ENCODE measurements around the gene USP21. TPM values are rescaled to one million over a fixed set of nuclear protein-coding genes. Genes with fewer than 3 reads are reported as not detected.
"Not testable (repeated sequence)": the region's sequence is repeated elsewhere in the genome, so short reads cannot be mapped to it uniquely, and the experiment has no call there.

Gene USP21
- total RNA-seq, 1 experiment from 2014 or later: 36.6 TPM

GRCh38 chr1:161113915-161114314, 45.4 kb upstream of the USP21 start:
- DNase-seq (ENCODE audit: unreplicated experiment): no peak
- no peak for TF ChIP-seq CTCF (IDR thresholded peaks at IDR 0.05; ENCODE audit: unreplicated experiment)
- Mint-ChIP-seq H3K27me3 (ENCODE audit: insufficient read depth, unreplicated experiment) (no peaks in the 10 kb centered on the region), H3K36me3 (ENCODE audit: insufficient read depth, unreplicated experiment) (peaks cover 48% of the 10 kb centered on the region), H3K4me3 (ENCODE audit: unreplicated experiment) (no peak overlapping the region), H3K9me3 (ENCODE audit: unreplicated experiment) (no peaks in the 10 kb centered on the region), H3K4me1 (ENCODE audit: insufficient read depth, unreplicated experiment) (peaks cover 45% of the 10 kb centered on the region), H3K27ac (ENCODE audit: low read depth, unreplicated experiment) (peak overlapping the region; percentile 2)
- ChIA-PET POLR2A (interaction anchor here (0.9 to 6.9 kb wide), 12 partner anchors 8 to 94 kb away, joined by 3 to 112 read pairs (median 4); partner anchors contain the start of genes DEDD, F11R, PPOX and UFC1), CTCF (interaction anchor here (0.6 to 4.6 kb wide), 8 partner anchors 9 to 122 kb away, joined by 3 to 30 read pairs (median 4); partner anchors contain the start of gene KLHDC9)
- intact Hi-C loops (cut with micrococcal nuclease): no loop called here
- no TSS peak for BruUV-seq (replicated peaks)

GRCh38 chr1:161114556-161114955, 44.7 kb upstream of the USP21 start:
- DNase-seq (ENCODE audit: unreplicated experiment): no peak
- POLR2A ChIA-PET: interaction anchor here (0.6 to 6.9 kb wide), 12 partner anchors 9 to 98 kb away, joined by 3 to 112 read pairs (median 4); partner anchors contain the start of genes B4GALT3, F11R, PPOX and TSTD1
- BruUV-seq (replicated peaks): no TSS peak
- peaks cover 48% of the 10 kb centered on the region for H3K4me1 Mint-ChIP-seq (ENCODE audit: insufficient read depth, unreplicated experiment)
- intact Hi-C loops (cut with micrococcal nuclease): no loop called here
- CTCF ChIA-PET: interaction anchor here (0.6 to 4.6 kb wide), 9 partner anchors 10 to 123 kb away, joined by 3 to 30 read pairs (median 3); partner anchors contain the start of gene KLHDC9
- H3K27ac Mint-ChIP-seq (ENCODE audit: low read depth, unreplicated experiment): peak overlapping the region; percentile 88
- peaks cover 43% of the 10 kb centered on the region for H3K36me3 Mint-ChIP-seq (ENCODE audit: insufficient read depth, unreplicated experiment)
- H3K27me3 Mint-ChIP-seq (ENCODE audit: insufficient read depth, unreplicated experiment): no peaks in the 10 kb centered on the region
- TF ChIP-seq CTCF (IDR thresholded peaks at IDR 0.05; ENCODE audit: unreplicated experiment): no peak
- H3K4me3 Mint-ChIP-seq (ENCODE audit: unreplicated experiment): no peak overlapping the region
- no peaks in the 10 kb centered on the region for H3K9me3 Mint-ChIP-seq (ENCODE audit: unreplicated experiment)

GRCh38 chr1:161115132-161115711, 44.1 kb upstream of the USP21 start:
- DNase-seq (ENCODE audit: unreplicated experiment): peak; percentile 99
- POLR2A ChIA-PET: interaction anchor here (0.6 to 6.9 kb wide), 16 partner anchors 9 to 400 kb away, joined by 3 to 112 read pairs (median 4); partner anchors contain the start of genes B4GALT3, F11R, PPOX and TSTD1
- no peak for TF ChIP-seq CTCF (IDR thresholded peaks at IDR 0.05; ENCODE audit: unreplicated experiment)
- CTCF ChIA-PET: interaction anchor here (0.6 to 4.6 kb wide), 6 partner anchors 17 to 90 kb away, joined by 3 to 30 read pairs (median 6); partner anchors contain the start of gene KLHDC9
- peak overlapping the region; percentile 97 for H3K4me3 Mint-ChIP-seq (ENCODE audit: unreplicated experiment)
- H3K9me3 Mint-ChIP-seq (ENCODE audit: unreplicated experiment): no peaks in the 10 kb centered on the region
- peaks cover 55% of the 10 kb centered on the region for H3K4me1 Mint-ChIP-seq (ENCODE audit: insufficient read depth, unreplicated experiment)
- BruUV-seq (replicated peaks): no TSS peak
- no peaks in the 10 kb centered on the region for H3K27me3 Mint-ChIP-seq (ENCODE audit: insufficient read depth, unreplicated experiment)
- H3K27ac Mint-ChIP-seq (ENCODE audit: low read depth, unreplicated experiment): peak overlapping the region; percentile 88
- intact Hi-C loops (cut with micrococcal nuclease): loop anchor here (1.0 kb wide), 2 partner anchors 17 to 41 kb away; partner anchors contain the start of gene DEDD
- peaks cover 49% of the 10 kb centered on the region for H3K36me3 Mint-ChIP-seq (ENCODE audit: insufficient read depth, unreplicated experiment)

GRCh38 chr1:161115961-161116360, 43.3 kb upstream of the USP21 start:
- H3K4me1 Mint-ChIP-seq (ENCODE audit: insufficient read depth, unreplicated experiment): peaks cover 57% of the 10 kb centered on the region
- peak overlapping the region; percentile 97 for H3K4me3 Mint-ChIP-seq (ENCODE audit: unreplicated experiment)
- ChIA-PET POLR2A (interaction anchor here (0.7 to 6.9 kb wide), 11 partner anchors 10 to 401 kb away, joined by 3 to 112 read pairs (median 12); partner anchors contain the start of genes B4GALT3, F11R, PPOX and USP21), CTCF (interaction anchor here (0.6 to 4.6 kb wide), 7 partner anchors 18 to 86 kb away, joined by 3 to 30 read pairs (median 7); partner anchors contain the start of genes KLHDC9 and PPOX)
- H3K36me3 Mint-ChIP-seq (ENCODE audit: insufficient read depth, unreplicated experiment): peaks cover 54% of the 10 kb centered on the region
- not testable (repeated sequence) for H3K27me3 Mint-ChIP-seq (ENCODE audit: insufficient read depth, unreplicated experiment); DNase-seq (ENCODE audit: unreplicated experiment); H3K9me3 Mint-ChIP-seq (ENCODE audit: unreplicated experiment); BruUV-seq (replicated peaks)
- intact Hi-C loops (cut with micrococcal nuclease): loop anchor here (1.0 kb wide), 2 partner anchors 16 to 42 kb away; partner anchors contain the start of gene DEDD
- peak overlapping the region; percentile 88 for H3K27ac Mint-ChIP-seq (ENCODE audit: low read depth, unreplicated experiment)
